Measurements from ENCODE around the gene KCNE2. TPM values are rescaled to one million over a fixed set of nuclear protein-coding genes. Genes with fewer than 3 reads are reported as not detected.

Gene KCNE2
- total and polyA plus RNA-seq, 4 donors: 0.57 TPM; not detected in 3

DNA sequence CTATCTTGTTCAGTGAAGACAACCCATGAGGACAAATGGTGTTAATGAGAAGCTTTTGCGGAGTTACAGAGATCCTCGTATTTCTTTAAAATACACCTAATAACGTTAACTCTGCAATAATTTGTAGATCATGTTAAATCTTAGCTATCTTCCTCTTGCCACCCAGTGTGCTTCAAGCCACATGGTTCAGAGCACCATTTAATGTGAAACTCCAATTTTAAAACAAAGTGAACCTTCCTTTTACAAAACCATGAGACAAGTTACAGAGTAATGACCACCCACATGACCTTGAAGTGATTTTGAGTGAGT is 1.7 kb upstream of the KCNE2 start:
- peaks cover 0 to 4% (median 0%) of the 10 kb centered on the region in 4 donors for H3K4me1 ChIP-seq (ENCODE audit: control insufficient read depth in 4 of 4, insufficient read depth in 4 of 4, low read length in 3 of 4)
- no peaks in the 10 kb centered on the region for H3K9me3 ChIP-seq (ENCODE audit: control insufficient read depth in 4 of 4, low read length in 3 of 4)
- H3K36me3 ChIP-seq (ENCODE audit: control insufficient read depth in 4 of 4, insufficient read depth in 3 of 4, low read depth in 1 of 4, low read length in 3 of 4): no peaks in the 10 kb centered on the region
- no peak for DNase-seq (ENCODE audit: low spot score)
- H3K27ac ChIP-seq (ENCODE audit: low read depth in 1 of 2, low read length in 2 of 2): no peak overlapping the region
- TF ChIP-seq HNF4A (conservative IDR thresholded peaks at IDR 0.05): no peak
- TF ChIP-seq, protein P1, sequence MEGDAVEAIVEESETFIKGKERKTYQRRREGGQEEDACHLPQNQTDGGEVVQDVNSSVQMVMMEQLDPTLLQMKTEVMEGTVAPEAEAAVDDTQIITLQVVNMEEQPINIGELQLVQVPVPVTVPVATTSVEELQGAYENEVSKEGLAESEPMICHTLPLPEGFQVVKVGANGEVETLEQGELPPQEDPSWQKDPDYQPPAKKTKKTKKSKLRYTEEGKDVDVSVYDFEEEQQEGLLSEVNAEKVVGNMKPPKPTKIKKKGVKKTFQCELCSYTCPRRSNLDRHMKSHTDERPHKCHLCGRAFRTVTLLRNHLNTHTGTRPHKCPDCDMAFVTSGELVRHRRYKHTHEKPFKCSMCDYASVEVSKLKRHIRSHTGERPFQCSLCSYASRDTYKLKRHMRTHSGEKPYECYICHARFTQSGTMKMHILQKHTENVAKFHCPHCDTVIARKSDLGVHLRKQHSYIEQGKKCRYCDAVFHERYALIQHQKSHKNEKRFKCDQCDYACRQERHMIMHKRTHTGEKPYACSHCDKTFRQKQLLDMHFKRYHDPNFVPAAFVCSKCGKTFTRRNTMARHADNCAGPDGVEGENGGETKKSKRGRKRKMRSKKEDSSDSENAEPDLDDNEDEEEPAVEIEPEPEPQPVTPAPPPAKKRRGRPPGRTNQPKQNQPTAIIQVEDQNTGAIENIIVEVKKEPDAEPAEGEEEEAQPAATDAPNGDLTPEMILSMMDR (IDR thresholded peaks at IDR 0.05; ENCODE audit: low read depth, low read length, missing input control): no peak
- no peak for TF ChIP-seq RXRA (IDR thresholded peaks at IDR 0.05)
- TF ChIP-seq, protein P2, sequence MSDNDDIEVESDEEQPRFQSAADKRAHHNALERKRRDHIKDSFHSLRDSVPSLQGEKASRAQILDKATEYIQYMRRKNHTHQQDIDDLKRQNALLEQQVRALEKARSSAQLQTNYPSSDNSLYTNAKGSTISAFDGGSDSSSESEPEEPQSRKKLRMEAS (IDR thresholded peaks at IDR 0.05): no peak
- no peak for TF ChIP-seq EGR1 (IDR thresholded peaks at IDR 0.05; ENCODE audit: low read depth in 2 of 2)
- TF ChIP-seq FOXA1 (IDR thresholded peaks at IDR 0.05): no peak
- TF ChIP-seq, protein P3, sequence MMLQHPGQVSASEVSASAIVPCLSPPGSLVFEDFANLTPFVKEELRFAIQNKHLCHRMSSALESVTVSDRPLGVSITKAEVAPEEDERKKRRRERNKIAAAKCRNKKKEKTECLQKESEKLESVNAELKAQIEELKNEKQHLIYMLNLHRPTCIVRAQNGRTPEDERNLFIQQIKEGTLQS (IDR thresholded peaks at IDR 0.05): no peak
- TF ChIP-seq JUND (IDR thresholded peaks at IDR 0.05): no peak
- TF ChIP-seq FOXA2 (IDR thresholded peaks at IDR 0.05): no peak
- no peak for TF ChIP-seq YY1 (IDR thresholded peaks at IDR 0.05)
- TF ChIP-seq GABPA (IDR thresholded peaks at IDR 0.05 in 1 of 2, conservative IDR thresholded peaks at IDR 0.05 in 1 of 2): no peak
- no peak overlapping the region for H3K9ac ChIP-seq (ENCODE audit: low read depth in 1 of 2, low read length in 2 of 2)
- WGBS: 13% methylated on average over 3 of the region's 3 CpGs
- H3K27me3 ChIP-seq (ENCODE audit: control insufficient read depth in 4 of 4, insufficient read depth in 4 of 4, low read length in 3 of 4): no peaks in the 10 kb centered on the region
- no peak overlapping the region for H3K4me3 ChIP-seq (ENCODE audit: low read depth in 1 of 3, low read length in 3 of 3)

DNA sequence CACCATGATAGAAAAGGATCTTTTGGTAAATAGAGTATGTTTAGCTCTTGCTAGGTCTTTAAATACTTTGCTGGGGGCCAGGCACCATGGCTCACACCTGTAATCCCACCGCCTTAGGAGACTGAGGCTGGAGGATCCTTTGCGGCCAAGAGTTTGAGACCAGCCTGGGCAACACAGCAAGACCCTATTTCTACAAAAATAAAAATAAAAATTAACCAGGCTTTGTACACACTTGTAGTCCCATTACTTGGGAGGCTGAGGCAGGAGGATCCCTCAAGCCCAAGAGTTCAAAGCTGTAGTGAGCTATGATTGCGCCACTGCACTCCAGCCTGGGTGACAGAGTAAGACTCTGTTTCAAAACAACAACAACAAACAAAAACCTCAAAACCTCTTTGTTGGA is 1.1 kb upstream of the KCNE2 start:
- TF ChIP-seq YY1 (IDR thresholded peaks at IDR 0.05) (no peak), HNF4G (IDR thresholded peaks at IDR 0.05) (no peak), SP1 (IDR thresholded peaks at IDR 0.05) (no peak), HNF4A (conservative IDR thresholded peaks at IDR 0.05) (no peak)
- TF ChIP-seq, protein P1 (IDR thresholded peaks at IDR 0.05; ENCODE audit: low read depth, low read length, missing input control): no peak
- TF ChIP-seq, protein P4, sequence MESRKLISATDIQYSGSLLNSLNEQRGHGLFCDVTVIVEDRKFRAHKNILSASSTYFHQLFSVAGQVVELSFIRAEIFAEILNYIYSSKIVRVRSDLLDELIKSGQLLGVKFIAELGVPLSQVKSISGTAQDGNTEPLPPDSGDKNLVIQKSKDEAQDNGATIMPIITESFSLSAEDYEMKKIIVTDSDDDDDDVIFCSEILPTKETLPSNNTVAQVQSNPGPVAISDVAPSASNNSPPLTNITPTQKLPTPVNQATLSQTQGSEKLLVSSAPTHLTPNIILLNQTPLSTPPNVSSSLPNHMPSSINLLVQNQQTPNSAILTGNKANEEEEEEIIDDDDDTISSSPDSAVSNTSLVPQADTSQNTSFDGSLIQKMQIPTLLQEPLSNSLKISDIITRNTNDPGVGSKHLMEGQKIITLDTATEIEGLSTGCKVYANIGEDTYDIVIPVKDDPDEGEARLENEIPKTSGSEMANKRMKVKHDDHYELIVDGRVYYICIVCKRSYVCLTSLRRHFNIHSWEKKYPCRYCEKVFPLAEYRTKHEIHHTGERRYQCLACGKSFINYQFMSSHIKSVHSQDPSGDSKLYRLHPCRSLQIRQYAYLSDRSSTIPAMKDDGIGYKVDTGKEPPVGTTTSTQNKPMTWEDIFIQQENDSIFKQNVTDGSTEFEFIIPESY (IDR thresholded peaks at IDR 0.05): no peak
- TF ChIP-seq, protein P2 (IDR thresholded peaks at IDR 0.05): no peak
- Histone ChIP-seq H3K4me3 (ENCODE audit: low read depth in 1 of 3, low read length in 3 of 3) (no peak overlapping the region), H3K36me3 (ENCODE audit: control insufficient read depth in 4 of 4, insufficient read depth in 3 of 4, low read depth in 1 of 4, low read length in 3 of 4) (no peaks in the 10 kb centered on the region), H3K9ac (ENCODE audit: low read depth in 1 of 2, low read length in 2 of 2) (no peak overlapping the region), H3K4me1 (ENCODE audit: control insufficient read depth in 4 of 4, insufficient read depth in 4 of 4, low read length in 3 of 4) (peaks cover 0 to 4% (median 0%) of the 10 kb centered on the region in 4 donors), H3K9me3 (ENCODE audit: control insufficient read depth in 4 of 4, low read length in 3 of 4) (no peaks in the 10 kb centered on the region), H3K27me3 (ENCODE audit: control insufficient read depth in 4 of 4, insufficient read depth in 4 of 4, low read length in 3 of 4) (no peaks in the 10 kb centered on the region), H3K27ac (ENCODE audit: low read depth in 1 of 2, low read length in 2 of 2) (no peak overlapping the region)
- DNase-seq (ENCODE audit: low spot score): no peak
- 97% methylated on average over 3 of the region's 3 CpGs for WGBS
